Measurements from ENCODE around the gene DIS3L2.
"Not testable (repeated sequence)": the region's sequence is repeated elsewhere in the genome, so short reads cannot be mapped to it uniquely, and the experiment has no call there.

The DIS3L2 gene

DNA sequence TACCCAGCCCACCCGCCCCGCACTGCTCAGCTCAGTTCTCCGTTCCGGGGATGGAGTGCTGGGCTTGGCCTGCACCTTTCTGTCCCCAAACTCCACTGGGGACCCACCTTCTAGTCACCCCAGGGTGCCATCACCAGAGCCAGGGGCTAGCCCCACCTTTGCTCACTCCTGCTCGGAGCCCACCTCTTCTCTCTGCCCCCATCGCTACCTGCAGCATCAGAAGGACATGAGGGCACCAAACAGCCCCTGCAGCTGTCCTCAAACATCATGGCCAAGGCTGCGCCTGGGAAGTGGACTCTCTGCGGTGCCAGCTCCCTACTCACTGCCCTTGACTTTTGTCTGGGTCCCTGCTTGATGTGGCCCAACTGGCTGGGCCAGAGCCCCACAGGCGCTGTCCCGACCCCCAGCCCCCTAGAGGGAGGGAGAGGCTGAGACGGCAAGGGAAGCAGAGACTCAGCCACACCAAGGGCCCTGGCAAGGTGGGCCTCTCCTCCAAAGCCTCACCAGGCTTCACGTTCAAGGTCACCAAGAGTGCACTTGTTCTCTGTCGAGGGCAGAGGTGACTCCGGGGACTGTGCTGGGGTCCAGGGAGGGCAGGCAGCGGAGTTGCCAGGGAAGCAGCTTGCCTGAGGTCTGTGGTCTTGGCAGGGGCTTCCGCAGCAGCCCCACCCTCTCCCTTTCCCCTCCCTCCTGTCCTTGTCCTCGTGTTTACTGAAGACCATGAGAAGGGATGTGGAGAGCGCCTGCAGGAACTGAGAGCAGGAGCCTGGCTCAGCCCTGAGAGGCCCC is 403.5 kb downstream of the DIS3L2 start:
- not testable (repeated sequence) for DNase-seq (ENCODE audit: low read depth in 2 of 3, low spot score in 1 of 3)

GRCh38 chr2:232365621-232366321 is 404.3 kb downstream of the DIS3L2 start:
- no peak for DNase-seq (ENCODE audit: low read depth in 2 of 3, low spot score in 1 of 3)

DNA sequence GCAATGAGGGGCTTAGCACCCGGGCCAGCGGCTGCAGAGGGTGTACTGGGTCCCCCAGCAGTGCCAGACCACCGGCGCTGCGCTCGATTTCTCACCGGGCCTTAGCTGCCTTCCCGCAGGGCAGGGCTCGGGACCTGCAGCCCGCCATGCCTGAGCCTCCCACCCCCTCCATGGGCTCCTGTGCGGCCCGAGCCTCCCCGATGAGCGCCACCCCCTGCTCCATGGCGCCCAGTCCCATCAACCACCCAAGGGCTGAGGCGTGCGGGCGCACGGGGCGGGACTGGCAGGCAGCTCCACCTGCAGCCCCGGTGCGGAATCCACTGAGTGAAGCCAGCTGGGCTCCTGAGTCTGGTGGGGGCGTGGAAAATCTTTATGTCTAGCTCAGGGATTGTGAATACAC is 404.9 kb downstream of the DIS3L2 start:
- not testable (repeated sequence) for DNase-seq (ENCODE audit: low read depth in 2 of 3, low spot score in 1 of 3)

DNA sequence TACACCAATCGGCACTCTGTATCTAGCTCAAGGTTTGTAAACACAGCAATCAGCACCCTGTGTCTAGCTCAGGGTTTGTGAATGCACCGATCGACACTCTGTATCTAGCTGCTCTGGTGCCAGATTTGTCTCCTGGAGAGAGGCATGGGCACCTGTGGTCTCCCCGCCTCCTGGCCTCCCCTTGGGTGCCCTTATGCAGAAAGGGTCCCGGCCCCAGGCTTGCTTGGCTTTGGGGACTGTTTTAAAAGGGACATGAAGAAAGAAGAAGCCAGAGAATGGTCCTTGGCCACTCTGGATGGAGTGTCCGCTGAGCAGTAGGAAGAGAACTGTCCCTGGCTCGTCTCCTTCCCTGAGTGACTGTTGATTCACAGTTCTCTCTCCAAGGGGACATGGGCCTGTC is 405.5 kb downstream of the DIS3L2 start:
- DNase-seq (ENCODE audit: low read depth in 2 of 3, low spot score in 1 of 3): no peak

DNA sequence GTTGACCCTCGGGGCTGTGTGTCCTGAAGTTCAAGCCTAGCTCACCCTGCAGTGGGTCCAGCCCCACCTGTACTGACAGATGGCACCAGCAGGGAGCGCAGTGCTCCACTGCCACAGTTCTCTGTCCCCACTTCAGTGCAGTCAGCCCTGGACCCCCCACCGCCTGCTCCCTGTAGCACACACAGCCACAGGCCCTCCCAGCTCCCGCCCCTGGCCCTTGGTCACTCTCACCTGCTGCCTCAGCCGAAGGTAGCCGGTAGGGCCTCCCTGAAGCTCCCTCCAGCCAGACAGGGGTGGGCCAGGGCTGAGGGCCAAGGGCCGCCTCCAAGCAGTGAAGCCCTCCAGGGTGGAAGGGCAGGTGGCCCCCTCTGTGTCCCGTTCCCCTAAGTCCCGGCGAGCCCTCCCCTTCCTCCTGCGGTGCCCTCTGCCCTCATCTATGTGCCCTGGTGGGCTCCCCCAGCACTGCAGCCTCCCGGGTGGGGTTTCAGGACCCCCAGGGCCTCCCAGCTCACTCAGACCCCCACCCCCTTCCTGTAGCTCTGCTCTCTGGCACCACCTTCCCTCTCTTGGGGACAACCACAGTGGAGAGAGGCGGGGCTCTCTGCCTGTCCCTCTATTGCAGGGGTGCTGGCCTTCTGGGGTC is 406.2 kb downstream of the DIS3L2 start:
- no peak for DNase-seq (ENCODE audit: low read depth in 2 of 3, low spot score in 1 of 3)

DNA sequence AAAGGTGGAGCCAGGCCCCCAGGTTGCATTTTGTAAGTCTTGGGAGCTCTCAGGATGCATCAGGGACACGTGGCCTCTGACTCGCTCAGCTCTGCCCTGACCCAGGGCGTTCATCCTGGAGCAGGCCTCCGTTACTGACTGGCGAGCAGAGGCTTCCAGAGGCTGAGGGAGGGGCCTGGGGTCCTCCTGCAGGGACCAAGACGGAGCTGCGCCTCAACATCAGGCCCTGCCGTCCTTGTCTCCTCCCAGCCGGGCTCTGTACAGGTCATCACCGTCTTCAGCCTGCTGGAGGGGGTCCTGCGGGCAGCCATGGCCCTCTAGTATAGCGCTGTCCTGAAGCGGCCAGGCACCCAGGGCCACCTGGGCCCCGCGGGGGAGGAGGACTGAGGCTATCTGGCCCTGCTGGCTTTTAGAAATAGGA is 406.8 kb downstream of the DIS3L2 start:
- no peak for DNase-seq (ENCODE audit: low read depth in 2 of 3, low spot score in 1 of 3)

GRCh38 chr2:232369126-232369951 is 407.8 kb downstream of the DIS3L2 start:
- no peak for DNase-seq (ENCODE audit: low read depth in 2 of 3, low spot score in 1 of 3)

GRCh38 chr2:232370007-232370406 is 408.5 kb downstream of the DIS3L2 start:
- not testable (repeated sequence) for DNase-seq (ENCODE audit: low read depth in 2 of 3, low spot score in 1 of 3)

DNA sequence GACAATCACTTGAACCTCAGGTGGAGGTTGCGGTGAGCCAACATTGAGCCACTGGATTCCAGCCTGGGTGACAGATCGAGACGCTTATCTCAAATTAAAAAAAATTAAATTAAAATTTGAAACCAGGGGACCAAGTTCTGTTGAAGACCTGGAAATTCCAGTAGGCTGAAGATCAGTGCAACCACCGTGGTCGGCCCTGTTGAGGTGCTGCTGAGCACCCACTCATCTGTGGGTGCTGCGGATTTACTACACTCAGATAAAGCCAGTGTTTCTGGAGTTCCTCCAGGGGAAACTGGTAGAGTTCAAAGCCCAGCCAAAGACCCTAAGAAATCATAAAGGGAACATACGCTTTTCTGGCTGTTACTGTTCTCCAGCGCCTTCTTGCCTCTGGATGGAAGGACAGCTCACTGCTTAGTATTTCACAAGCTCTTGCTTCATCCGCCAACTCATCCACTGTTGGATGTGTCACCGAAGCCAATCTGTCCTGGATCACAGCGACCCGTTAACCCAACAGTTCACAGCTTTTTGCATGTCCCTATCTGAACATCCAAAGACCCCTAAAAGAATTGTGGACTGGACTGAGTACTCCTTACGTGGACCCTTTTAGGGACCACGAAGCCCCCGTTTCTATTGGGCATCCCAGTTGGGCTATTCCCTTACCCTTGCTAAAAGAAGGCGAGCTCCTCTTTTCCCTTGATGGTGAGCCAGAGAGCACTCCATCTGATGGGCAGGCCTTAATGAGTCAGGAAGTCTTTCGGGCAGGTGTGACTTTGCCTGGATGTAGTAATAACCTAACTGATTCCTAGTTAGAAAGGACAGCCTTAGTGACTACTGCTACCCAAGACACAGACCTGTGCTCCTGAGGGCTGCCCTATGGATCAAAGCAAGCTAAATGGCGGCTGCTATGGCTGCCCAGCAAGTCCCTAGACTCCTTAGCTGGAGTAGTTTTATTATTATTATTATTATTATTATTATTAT is 411.0 kb downstream of the DIS3L2 start:
- DNase-seq (ENCODE audit: low read depth in 2 of 3, low spot score in 1 of 3): no peak

- DNase-seq (ENCODE audit: low read depth in 2 of 3, low spot score in 1 of 3): no peak
Observed at GRCh38 chr2:232374356-232374755, 412.8 kb downstream of the DIS3L2 start.

- DNase-seq (ENCODE audit: low read depth in 2 of 3, low spot score in 1 of 3): no peak
Observed at GRCh38 chr2:232375164-232375563, 413.7 kb downstream of the DIS3L2 start.

GRCh38 chr2:232376260-232376659 is 414.7 kb downstream of the DIS3L2 start:
- no peak for DNase-seq (ENCODE audit: low read depth in 2 of 3, low spot score in 1 of 3)

DNA sequence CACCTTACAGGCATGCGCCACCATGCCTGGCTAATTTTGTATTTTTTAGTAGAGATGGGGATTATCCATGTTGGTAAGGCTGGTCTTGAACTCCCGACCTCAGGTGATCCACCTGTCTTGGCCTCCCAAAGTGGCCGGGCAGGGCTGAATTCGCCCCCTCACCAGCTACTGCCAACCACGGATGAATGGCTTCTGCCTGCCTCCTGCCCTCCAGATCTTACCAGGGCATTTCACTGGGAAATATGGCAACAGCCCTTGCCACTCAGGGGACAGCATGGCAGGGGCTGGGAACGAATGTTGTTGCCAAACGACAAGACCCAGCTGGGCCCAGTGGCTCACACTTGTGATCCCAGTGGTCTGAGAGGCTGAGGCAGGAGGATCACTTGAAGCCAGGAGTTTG is 415.2 kb downstream of the DIS3L2 start:
- DNase-seq (ENCODE audit: low read depth in 2 of 3, low spot score in 1 of 3): no peak

GRCh38 chr2:232377319-232377718 is 415.8 kb downstream of the DIS3L2 start:
- DNase-seq (ENCODE audit: low read depth in 2 of 3, low spot score in 1 of 3): no peak

DNA sequence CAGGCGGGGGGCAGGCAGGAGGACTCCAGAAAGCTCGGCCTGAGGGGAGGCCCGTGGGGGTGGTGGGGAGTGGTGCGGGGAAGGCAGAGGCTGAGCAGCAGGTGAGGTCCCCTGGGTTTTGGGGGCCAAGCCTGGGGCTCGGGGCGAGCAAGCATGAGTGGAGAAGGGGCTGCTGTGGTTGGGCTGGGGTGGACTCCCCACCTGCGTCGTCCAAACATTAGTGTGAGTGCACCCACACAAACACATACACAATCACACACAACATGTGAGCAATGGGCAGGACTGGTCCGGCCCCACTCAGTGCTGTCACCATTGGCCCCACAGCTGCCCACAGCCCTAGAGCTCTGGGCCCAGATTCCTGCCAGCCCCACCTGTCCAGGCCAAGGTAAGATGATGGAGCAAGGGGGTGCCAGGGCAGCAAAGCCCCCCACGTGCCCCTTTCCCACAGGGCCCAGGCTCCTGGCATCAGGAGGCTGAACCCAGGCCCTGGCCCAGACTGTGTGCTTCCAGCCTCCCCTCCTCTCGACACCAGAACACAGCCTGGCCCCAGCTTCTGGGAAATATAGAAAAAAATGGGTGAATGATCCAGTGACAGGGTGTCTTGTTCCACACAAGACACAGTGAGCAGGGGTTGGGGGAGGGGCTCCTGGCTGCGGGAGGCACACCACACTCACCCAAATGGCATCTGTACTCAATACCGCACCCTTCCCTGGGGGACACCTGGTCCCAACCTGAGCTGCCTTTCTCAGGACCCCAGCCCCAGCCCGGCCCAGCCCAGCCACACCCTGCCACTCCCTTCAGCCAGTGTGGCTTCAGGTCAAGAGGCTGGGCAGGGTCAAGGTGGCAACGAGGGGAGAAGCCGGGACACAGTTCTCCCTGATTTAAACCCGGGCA is 416.6 kb downstream of the DIS3L2 start:
- DNase-seq (ENCODE audit: low read depth in 2 of 3, low spot score in 1 of 3): no peak

DNA sequence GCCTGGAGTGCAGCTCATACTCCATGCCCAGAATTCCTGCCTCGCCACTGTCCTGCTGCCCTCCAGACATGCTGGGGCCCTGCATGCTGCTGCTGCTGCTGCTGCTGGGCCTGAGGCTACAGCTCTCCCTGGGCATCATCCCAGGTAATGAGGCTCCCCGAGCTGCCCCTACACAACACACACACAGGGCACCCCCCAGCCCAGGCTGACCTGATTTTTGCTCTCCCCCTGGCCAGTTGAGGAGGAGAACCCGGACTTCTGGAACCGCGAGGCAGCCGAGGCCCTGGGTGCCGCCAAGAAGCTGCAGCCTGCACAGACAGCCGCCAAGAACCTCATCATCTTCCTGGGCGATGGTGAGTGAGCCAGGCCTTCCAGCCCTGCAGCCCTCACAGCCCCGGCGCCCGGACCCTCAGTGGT is 417.2 kb downstream of the DIS3L2 start, which contains the start of gene ALPP:
Gene ALPP, plus strand, starts transcription at position 17 of the 417 bp plus-strand sequence. Its CDS starts 52 bp downstream, at position 69.
- not testable (repeated sequence) for DNase-seq (ENCODE audit: low read depth in 2 of 3, low spot score in 1 of 3)

DNA sequence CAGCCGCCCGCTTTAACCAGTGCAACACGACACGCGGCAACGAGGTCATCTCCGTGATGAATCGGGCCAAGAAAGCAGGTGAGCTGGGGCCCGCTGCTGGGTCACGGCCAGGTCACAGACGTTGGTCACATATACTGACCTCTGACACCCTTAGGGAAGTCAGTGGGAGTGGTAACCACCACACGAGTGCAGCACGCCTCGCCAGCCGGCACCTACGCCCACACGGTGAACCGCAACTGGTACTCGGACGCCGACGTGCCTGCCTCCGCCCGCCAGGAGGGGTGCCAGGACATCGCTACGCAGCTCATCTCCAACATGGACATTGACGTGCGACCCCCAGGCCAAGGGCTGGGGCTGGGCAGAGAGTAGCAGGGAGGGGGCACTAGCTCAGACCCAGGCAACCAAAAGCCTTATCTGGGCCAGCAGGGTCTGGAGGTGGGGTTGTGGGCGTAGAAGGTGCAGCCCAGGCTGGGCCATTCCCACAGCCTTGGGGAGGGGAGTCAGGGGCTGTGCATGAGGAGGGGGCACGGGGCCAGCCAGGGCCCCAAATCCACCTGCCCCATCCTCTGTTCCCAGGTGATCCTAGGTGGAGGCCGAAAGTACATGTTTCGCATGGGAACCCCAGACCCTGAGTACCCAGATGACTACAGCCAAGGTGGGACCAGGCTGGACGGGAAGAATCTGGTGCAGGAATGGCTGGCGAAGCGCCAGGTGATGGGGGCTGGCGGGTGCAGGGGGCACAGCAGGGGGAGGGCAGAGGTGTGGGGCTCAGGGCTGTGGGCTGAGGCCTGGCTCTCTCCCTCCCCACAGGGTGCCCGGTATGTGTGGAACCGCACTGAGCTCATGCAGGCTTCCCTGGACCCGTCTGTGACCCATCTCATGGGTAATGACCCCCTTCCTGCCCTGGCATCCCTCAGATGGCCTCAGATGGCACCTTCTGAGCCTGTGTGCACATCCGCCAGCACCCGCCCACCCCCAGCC is 418.4 kb downstream of the DIS3L2 start:
- not testable (repeated sequence) for DNase-seq (ENCODE audit: low read depth in 2 of 3, low spot score in 1 of 3)

Data from stimulated activated CD4-positive, alpha-beta T cell treated with anti-CD3 and anti-CD28 coated beads, Interleukin-12 subunit alpha, Interleukin-12 subunit beta, amount 100 ng/mL, for 48 hours (primary cell).